Endothelial cell of umbilical vein (primary cell): ENCODE data around the gene OBP2B. TPM values are rescaled to one million over a fixed set of nuclear protein-coding genes. Genes with fewer than 3 reads are reported as not detected.

Source experiments
- BruUV-seq: library from RNA; stranded (reverse); fragments of 400-500 nt; replicated peaks from 2 replicates; lab custom pipeline; 2021; lab: Mats Ljungman, UMichigan
- CTCF ChIA-PET: fragments of 300-600, 350-600 bp; sonication (Branson Sonifier 250); formaldehyde crosslinking; loops from one replicate; lab custom pipeline; 2021; ENCODE audit warnings: antibody characterized with exemption, inconsistent platforms; lab: Charles Lee
- POLR2A ChIA-PET: fragments of 300-600, 350-600 bp; sonication (Branson Sonifier 250); formaldehyde crosslinking; loops from one replicate; lab custom pipeline; 2021; ENCODE audit warnings: antibody characterized with exemption, inconsistent platforms; lab: Charles Lee
- DNase-seq: peaks from one replicate; pipeline ENCODE4 v3.0.0-alpha.2; 2011; ENCODE audit warnings: low read depth, low spot score
- FAIRE-seq: peaks from 2 replicates; lab custom pipeline; 2011; peaks lifted over from hg19 to GRCh38; lab: Jason Lieb, UNC
- H2AFZ ChIP-seq: 2 replicates; pipeline ENCODE4 v1.6.0; 2012; ENCODE audit warnings: low read depth, low read length, control low read depth, inconsistent platforms
- H3K27ac ChIP-seq: 2 replicates; pipeline ENCODE4 v1.5.1; 2011; ENCODE audit warnings: low read depth, mild to moderate bottlenecking, control low read depth, low read length, moderate library complexity; ENCODE audit not compliant: insufficient read depth
- H3K27me3 ChIP-seq, 2 experiments: 2 replicates each; pipeline versions ENCODE4 v1.6.0 to v1.6.1; 2011; ENCODE audit warnings: low read length in 2 of 2, mixed read lengths in 1 of 2; ENCODE audit not compliant: control insufficient read depth in 2 of 2, insufficient read depth in 2 of 2
- H3K36me3 ChIP-seq, 2 experiments: 2 replicates in 1 of 2; 3 replicates in 1 of 2; pipeline ENCODE4 v1.5.1; 2011; ENCODE audit warnings: low read length in 2 of 2, mild to moderate bottlenecking in 1 of 2, moderate library complexity in 1 of 2; ENCODE audit not compliant: control insufficient read depth in 2 of 2, insufficient read depth in 2 of 2; ENCODE audit errors: extremely low read depth in 1 of 2
- H3K4me1 ChIP-seq: 3 replicates; pipeline ENCODE4 v1.5.1; 2011; ENCODE audit warnings: mild to moderate bottlenecking, low read length; ENCODE audit not compliant: control insufficient read depth, insufficient read depth; ENCODE audit errors: extremely low read depth
- H3K4me2 ChIP-seq: 2 replicates; pipeline ENCODE4 v1.6.1; 2011; ENCODE audit warnings: low read length, control low read depth, mixed read lengths; ENCODE audit not compliant: insufficient read depth
- H3K4me3 ChIP-seq, 3 experiments: fragments of 200-600 bp in 1 of 3; sonication (generic), shearing (Covaris generic) in 1 of 3; replicated peaks in 1 of 3; 2 replicates each; pipeline ENCODE4 v1.5.1; 2011 to 2016; ENCODE audit warnings: control low read depth in 3 of 3, low read length in 3 of 3, mild to moderate bottlenecking in 2 of 3, inconsistent platforms in 1 of 3, low read depth in 1 of 3, moderate library complexity in 1 of 3; ENCODE audit not compliant: insufficient read depth in 1 of 3
- H3K79me2 ChIP-seq: 2 replicates; pipeline ENCODE4 v1.6.0; 2012; ENCODE audit warnings: low read length, inconsistent platforms; ENCODE audit not compliant: control insufficient read depth, insufficient read depth
- H3K9ac ChIP-seq: replicated peaks from 2 replicates; pipeline ENCODE3; 2011; ENCODE audit warnings: low read length, control low read depth; ENCODE audit not compliant: insufficient read depth; ENCODE audit errors: extremely low read depth
- H3K9me1 ChIP-seq: replicated peaks from 3 replicates; pipeline ENCODE4 v1.6.0; 2011; ENCODE audit warnings: mild to moderate bottlenecking, low read length; ENCODE audit not compliant: control insufficient read depth, insufficient read depth; ENCODE audit errors: extremely low read depth
- H3K9me3 ChIP-seq: replicated peaks from 2 replicates; pipeline ENCODE4 v1.5.1; 2012; ENCODE audit warnings: low read length, inconsistent platforms; ENCODE audit not compliant: control insufficient read depth, insufficient read depth
- H4K20me1 ChIP-seq: replicated peaks from 2 replicates; pipeline ENCODE3; 2011; ENCODE audit warnings: mild to moderate bottlenecking, low read length; ENCODE audit not compliant: control insufficient read depth, insufficient read depth; ENCODE audit errors: extremely low read depth
- EZH2 ChIP-seq: IDR thresholded peaks from 2 replicates; pipeline ENCODE4 v1.6.1; 2012; ENCODE audit warnings: borderline replicate concordance, low read depth, mild to moderate bottlenecking, moderate library complexity, low read length, inconsistent platforms; ENCODE audit not compliant: severe bottlenecking
- FOS ChIP-seq: IDR thresholded peaks from 2 replicates; pipeline ENCODE4 v1.6.1; 2011; ENCODE audit warnings: mild to moderate bottlenecking, low read length, moderate library complexity, borderline replicate concordance; ENCODE audit not compliant: insufficient read depth
- GATA2 ChIP-seq: IDR thresholded peaks from 2 replicates; pipeline ENCODE4 v1.7.0; 2011; ENCODE audit warnings: low read depth, mild to moderate bottlenecking, moderate library complexity, mixed read lengths, low read length; ENCODE audit not compliant: insufficient read length, insufficient read depth
- JUN ChIP-seq: IDR thresholded peaks from 2 replicates; pipeline ENCODE4 v1.6.1; 2011; ENCODE audit warnings: borderline replicate concordance, low read depth; ENCODE audit not compliant: insufficient read length, insufficient read depth
- MAX ChIP-seq: IDR thresholded peaks from 2 replicates; pipeline ENCODE4 v1.6.1; 2011; ENCODE audit not compliant: insufficient read depth, insufficient read length
- MYC ChIP-seq: IDR thresholded peaks from one replicate; pipeline ENCODE4 v1.6.1; 2011; ENCODE audit warnings: mild to moderate bottlenecking, low read depth, low read length
- POLR2A ChIP-seq: IDR thresholded peaks from 2 replicates; pipeline ENCODE4 v1.6.1; 2012; ENCODE audit warnings: low read depth, mild to moderate bottlenecking, control low read depth, low read length
- POLR2AphosphoS5 ChIP-seq: IDR thresholded peaks from 2 replicates; pipeline ENCODE4 v1.6.1; 2012; ENCODE audit warnings: low read depth, mild to moderate bottlenecking, control low read depth, low read length, moderate library complexity; ENCODE audit not compliant: insufficient read depth
- dilution Hi-C: fragments of 300-500 bp; cut with MboI; formaldehyde crosslinking; loops from one replicate; pipeline ENCODE4 v1.15.0; 2019; ENCODE audit warnings: low sequenced_read_pairs; ENCODE audit not compliant: extremely low pct_ligation_motif_present
- intact Hi-C: fragments of 100-400 bp; cut with micrococcal nuclease; formaldehyde crosslinking; loops from one replicate; pipeline ENCODE4 v1.10.0; 2022
- polyA plus RNA-seq, 4 experiments: library from polyadenylated mRNA; depleted of rRNA in 3 of 4; stranded (reverse) in 3 of 4; unstranded in 1 of 4; fragments of >200 nt; gene quantifications; 2 replicates each; pipeline versions ENCODE4 v1.2.1 to v1.2.3, GENCODE V29; 2011 to 2012; ENCODE audit warnings: missing spikeins in 1 of 4
- total RNA-seq: library from RNA; stranded (reverse); gene quantifications from 2 replicates; pipeline ENCODE4 v1.2.3, GENCODE V29; 2021
- TF ChIP-seq, protein P1 (sequence below), 2 donors: IDR thresholded peaks; 1 replicate in 1 of 2; 2 replicates in 1 of 2; pipeline ENCODE4 v1.5.1; 2011; ENCODE audit warnings: low read length in 2 of 2, mild to moderate bottlenecking in 2 of 2, moderate library complexity in 2 of 2, control low read depth in 1 of 2, inconsistent platforms in 1 of 2, low read depth in 1 of 2; ENCODE audit not compliant: insufficient read depth in 1 of 2; ENCODE audit errors: extremely low read depth in 1 of 2

OBP2B gene
- total and polyA plus RNA-seq, 2 donors (not counting 3 experiments of a cell fraction or from before 2014, with no cell fraction given): not detected

DNA sequence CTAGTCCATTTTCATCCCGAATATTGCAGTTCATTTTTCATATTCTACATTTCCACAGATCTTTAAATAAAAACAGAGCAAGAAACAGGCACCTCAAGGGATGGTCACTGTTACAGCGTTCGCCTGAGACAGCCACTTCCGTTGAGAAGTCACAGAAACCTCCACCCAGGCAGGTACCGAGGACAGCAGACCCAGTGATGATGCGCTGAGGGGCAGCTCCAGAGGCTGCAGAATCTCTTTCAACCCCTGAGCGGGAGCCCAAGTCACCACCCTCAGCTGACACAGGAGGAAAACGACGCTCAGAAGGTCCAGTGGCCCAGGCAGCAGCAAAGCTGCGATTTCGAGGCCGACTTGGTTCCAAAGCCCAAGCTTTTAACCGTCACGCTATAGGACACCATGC is 33.2 kb upstream of the OBP2B start:
- no peaks in the 10 kb centered on the region for H3K79me2 ChIP-seq
- dilution Hi-C loops (no loop called here), intact Hi-C loops (no loop called here)
- no peak overlapping the region for H3K4me3 ChIP-seq
- POLR2A ChIA-PET: no interaction called here
- no peak overlapping the region for H3K4me2 ChIP-seq
- BruUV-seq: no TSS peak
- H3K27ac ChIP-seq: no peak overlapping the region
- no peak overlapping the region for H2AFZ ChIP-seq
- DNase-seq (no peak), FAIRE-seq (no peak)
- TF ChIP-seq JUN (no peak), EZH2 (no peak), FOS (no peak), POLR2A (no peak), GATA2 (no peak), MAX (no peak), MYC (no peak), POLR2AphosphoS5 (no peak)
- TF ChIP-seq, protein P1, sequence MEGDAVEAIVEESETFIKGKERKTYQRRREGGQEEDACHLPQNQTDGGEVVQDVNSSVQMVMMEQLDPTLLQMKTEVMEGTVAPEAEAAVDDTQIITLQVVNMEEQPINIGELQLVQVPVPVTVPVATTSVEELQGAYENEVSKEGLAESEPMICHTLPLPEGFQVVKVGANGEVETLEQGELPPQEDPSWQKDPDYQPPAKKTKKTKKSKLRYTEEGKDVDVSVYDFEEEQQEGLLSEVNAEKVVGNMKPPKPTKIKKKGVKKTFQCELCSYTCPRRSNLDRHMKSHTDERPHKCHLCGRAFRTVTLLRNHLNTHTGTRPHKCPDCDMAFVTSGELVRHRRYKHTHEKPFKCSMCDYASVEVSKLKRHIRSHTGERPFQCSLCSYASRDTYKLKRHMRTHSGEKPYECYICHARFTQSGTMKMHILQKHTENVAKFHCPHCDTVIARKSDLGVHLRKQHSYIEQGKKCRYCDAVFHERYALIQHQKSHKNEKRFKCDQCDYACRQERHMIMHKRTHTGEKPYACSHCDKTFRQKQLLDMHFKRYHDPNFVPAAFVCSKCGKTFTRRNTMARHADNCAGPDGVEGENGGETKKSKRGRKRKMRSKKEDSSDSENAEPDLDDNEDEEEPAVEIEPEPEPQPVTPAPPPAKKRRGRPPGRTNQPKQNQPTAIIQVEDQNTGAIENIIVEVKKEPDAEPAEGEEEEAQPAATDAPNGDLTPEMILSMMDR (IDR thresholded peaks at IDR 0.05; ENCODE audit: extremely low read depth in 1 of 2, insufficient read depth in 1 of 2, low read depth in 1 of 2, low read length in 2 of 2): no peak
- H3K9ac ChIP-seq: no peak overlapping the region
- H4K20me1 ChIP-seq: no peaks in the 10 kb centered on the region
- peaks cover 4 to 6% of the 10 kb centered on the region in 2 experiments for H3K27me3 ChIP-seq
- H3K4me1 ChIP-seq: peaks cover 14% of the 10 kb centered on the region
- H3K9me1 ChIP-seq: no peaks in the 10 kb centered on the region
- no peaks in the 10 kb centered on the region for H3K9me3 ChIP-seq
- no peaks in the 10 kb centered on the region for H3K36me3 ChIP-seq
- CTCF ChIA-PET: interaction anchor here (4.2 kb wide), 1 partner anchor 55 kb away, joined by 16 read pairs; no protein-coding TSS in a partner anchor
